K562 treated with DMSO at 1 percent for 24 hours (cell line): ENCODE results near the gene KIAA1210. TPM values are rescaled to one million over a fixed set of nuclear protein-coding genes. Genes with fewer than 3 reads are reported as not detected.

ENCODE experiments used
- total RNA-seq: library from RNA; unstranded; fragments of 300-600 nt; gene quantifications from 2 replicates; pipeline ENCODE4 v1.2.3, GENCODE V29; 2022; ENCODE audit warnings: low read depth; ENCODE audit not compliant: insufficient read depth

Gene KIAA1210
- total RNA-seq: not detected in 2 replicates

DNA sequence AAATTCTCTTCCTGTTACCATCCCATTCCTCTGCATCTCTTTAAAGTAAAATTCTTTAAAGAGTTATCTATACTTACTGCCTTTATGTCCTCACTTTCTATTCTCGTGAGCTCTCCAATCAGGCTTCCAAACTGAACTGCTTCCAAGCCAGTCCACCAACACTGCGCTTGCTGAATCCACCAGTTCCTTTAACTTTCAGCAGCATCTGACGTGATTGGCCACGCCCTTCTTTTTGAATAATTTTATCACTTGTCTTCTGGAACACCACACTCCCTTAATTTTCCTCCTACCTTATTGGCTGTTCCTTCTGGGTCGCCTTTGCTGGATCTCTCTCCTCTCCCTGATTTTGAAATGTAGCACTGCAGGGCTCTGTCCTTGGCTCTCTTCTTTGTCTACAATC is at the start of gene KIAA1210:
Gene KIAA1210 (minus strand): TSS at position 163 of the 400 bp plus-strand sequence. CDS start 4,170 bp downstream, outside the sequence.

DNA sequence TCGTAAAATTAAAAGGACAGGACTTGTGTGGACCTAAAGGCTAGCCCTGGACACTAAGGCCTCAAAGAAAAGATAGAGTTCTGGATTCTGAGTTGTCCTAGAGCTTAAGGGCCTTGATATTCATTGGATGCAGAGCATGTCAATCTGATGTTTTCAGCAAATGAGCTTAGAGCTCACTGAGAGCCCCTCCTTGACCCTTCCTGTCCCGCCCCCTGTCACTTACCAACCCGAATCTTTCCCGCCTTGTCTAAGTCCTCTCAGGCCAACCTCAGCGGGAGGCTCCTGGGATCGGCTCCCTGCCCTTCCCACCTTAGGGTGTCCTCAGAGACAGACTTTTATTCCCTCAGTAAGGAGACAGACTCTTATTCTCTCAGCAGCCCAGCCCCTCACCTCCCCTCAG is 54.9 kb downstream of the KIAA1210 start, which contains the start of gene CT47C1:
Gene CT47C1 (plus strand): TSS at position 250 of the 400 bp plus-strand sequence. CDS start 233 bp downstream, outside the sequence.

Other genes with a start within 250 kb of the KIAA1210 start
- gene LONRF3, start 153.2 kb downstream of the KIAA1210 start, total RNA-seq: 4.0 and 4.8 TPM in 2 replicates
- gene CT47C1, start 54.8 kb downstream of the KIAA1210 start, total RNA-seq: 0.68 and 1.00 TPM in 2 replicates
- 111 and 123 TPM in 2 replicates for gene PGRMC1, start 108.5 kb upstream of the KIAA1210 start, total RNA-seq